Measurements from ENCODE around the gene PTPRN2. TPM values are rescaled to one million over a fixed set of nuclear protein-coding genes. Genes with fewer than 3 reads are reported as not detected.

Gene PTPRN2
- total and polyA plus RNA-seq, 9 of the 15 experiments (the other 6 are each of a cell fraction or from before 2014, with no cell fraction given), result not detected

DNA sequence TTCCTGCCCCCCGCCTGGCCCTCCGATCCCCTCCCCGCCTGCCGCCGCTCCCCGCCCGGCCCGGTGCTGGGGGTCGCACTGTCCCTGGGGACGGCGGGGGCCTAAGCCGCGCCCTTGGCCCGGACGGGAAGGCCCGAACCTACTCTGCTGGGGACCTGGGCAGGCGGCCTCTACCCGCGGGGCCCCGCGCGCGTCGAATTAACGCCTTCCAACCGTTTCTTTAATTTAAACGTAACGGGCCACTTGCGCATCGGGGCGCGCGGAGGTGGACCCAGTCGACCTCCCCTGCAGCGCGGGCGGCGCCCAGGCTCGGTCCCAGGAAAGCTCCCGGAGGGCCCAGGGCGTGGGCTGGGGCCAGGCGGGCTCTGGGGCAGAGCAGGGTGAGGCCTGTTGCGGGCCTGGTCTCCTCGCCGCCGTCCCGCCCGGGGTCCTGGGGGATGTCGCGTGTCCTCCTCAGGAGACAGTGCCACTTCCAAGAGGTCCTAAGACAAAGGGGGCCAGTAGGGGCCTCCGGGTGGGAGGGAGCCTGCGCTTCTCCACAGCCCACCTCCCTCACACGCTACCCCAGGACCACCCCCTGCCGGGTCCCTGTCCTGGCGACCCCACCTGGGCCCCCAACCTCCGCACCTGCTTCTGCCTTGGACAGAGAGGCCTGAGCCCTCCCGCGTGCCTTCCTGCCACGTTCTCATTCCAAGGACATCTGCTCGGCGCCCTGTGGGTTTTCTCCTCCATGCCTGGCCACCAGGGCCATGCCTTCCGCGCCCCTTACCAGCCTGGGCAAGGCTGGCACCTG, 658 bp upstream of the PTPRN2 start (continued):
- TF ChIP-seq, protein P1, sequence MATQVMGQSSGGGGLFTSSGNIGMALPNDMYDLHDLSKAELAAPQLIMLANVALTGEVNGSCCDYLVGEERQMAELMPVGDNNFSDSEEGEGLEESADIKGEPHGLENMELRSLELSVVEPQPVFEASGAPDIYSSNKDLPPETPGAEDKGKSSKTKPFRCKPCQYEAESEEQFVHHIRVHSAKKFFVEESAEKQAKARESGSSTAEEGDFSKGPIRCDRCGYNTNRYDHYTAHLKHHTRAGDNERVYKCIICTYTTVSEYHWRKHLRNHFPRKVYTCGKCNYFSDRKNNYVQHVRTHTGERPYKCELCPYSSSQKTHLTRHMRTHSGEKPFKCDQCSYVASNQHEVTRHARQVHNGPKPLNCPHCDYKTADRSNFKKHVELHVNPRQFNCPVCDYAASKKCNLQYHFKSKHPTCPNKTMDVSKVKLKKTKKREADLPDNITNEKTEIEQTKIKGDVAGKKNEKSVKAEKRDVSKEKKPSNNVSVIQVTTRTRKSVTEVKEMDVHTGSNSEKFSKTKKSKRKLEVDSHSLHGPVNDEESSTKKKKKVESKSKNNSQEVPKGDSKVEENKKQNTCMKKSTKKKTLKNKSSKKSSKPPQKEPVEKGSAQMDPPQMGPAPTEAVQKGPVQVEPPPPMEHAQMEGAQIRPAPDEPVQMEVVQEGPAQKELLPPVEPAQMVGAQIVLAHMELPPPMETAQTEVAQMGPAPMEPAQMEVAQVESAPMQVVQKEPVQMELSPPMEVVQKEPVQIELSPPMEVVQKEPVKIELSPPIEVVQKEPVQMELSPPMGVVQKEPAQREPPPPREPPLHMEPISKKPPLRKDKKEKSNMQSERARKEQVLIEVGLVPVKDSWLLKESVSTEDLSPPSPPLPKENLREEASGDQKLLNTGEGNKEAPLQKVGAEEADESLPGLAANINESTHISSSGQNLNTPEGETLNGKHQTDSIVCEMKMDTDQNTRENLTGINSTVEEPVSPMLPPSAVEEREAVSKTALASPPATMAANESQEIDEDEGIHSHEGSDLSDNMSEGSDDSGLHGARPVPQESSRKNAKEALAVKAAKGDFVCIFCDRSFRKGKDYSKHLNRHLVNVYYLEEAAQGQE (IDR thresholded peaks at IDR 0.05; ENCODE audit: borderline replicate concordance), result no peak
- TF ChIP-seq, protein P1 (CRISPR knock-in tag; IDR thresholded peaks at IDR 0.05; ENCODE audit: low read depth), result peak; percentile 46; the same call in 1 of the 2 replicates
- no peak for TF ChIP-seq ATF1 (CRISPR knock-in tag; IDR thresholded peaks at IDR 0.05)
- TF ChIP-seq ATF1 (tag; IDR thresholded peaks at IDR 0.05), result no peak
- TF ChIP-seq HMG20A (CRISPR knock-in tag; conservative IDR thresholded peaks at IDR 0.05), result no peak
- TF ChIP-seq TCF7L2 (IDR thresholded peaks at IDR 0.05; ENCODE audit: low read depth, low read length), result no peak
- no peak for TF ChIP-seq DACH1 (IDR thresholded peaks at IDR 0.05; ENCODE audit: partially characterized antibody)
- TF ChIP-seq MAFG (tag; conservative IDR thresholded peaks at IDR 0.05), result no peak
- no peak for TF ChIP-seq GABPB2 (CRISPR knock-in tag; conservative IDR thresholded peaks at IDR 0.05)
- TF ChIP-seq ZNF165 (CRISPR knock-in tag; IDR thresholded peaks at IDR 0.05; ENCODE audit: borderline replicate concordance), result no peak
- no peak for TF ChIP-seq NR2F6 (CRISPR knock-in tag; IDR thresholded peaks at IDR 0.05)
- no peak for TF ChIP-seq JUN (IDR thresholded peaks at IDR 0.05; ENCODE audit: borderline replicate concordance, low read depth, low read length)
- no peak for TF ChIP-seq JUN (CRISPR knock-in tag; IDR thresholded peaks at IDR 0.05; ENCODE audit: borderline replicate concordance)
